Stomach smooth muscle (tissue), 2 donors: ENCODE measurements around the gene STON2.

ENCODE experiments used
- H3K27ac ChIP-seq: one replicate; pipeline ENCODE4 v1.7.0; 2013; ENCODE audit warnings: mild to moderate bottlenecking, low read length, inconsistent platforms
- H3K27me3 ChIP-seq, 2 donors: one replicate each; pipeline ENCODE4 v1.7.0; 2013; ENCODE audit warnings: low read length in 2 of 2; ENCODE audit not compliant: insufficient read depth in 2 of 2, control insufficient read depth in 1 of 2
- H3K36me3 ChIP-seq, 2 donors: one replicate each; pipeline ENCODE4 v1.7.0; 2013; ENCODE audit warnings: low read length in 2 of 2; ENCODE audit not compliant: control insufficient read depth in 2 of 2, insufficient read depth in 2 of 2
- H3K4me1 ChIP-seq: one replicate; pipeline ENCODE4 v1.7.0; 2013; ENCODE audit warnings: low read length; ENCODE audit not compliant: control insufficient read depth, insufficient read depth
- H3K4me3 ChIP-seq, 2 donors: one replicate each; pipeline ENCODE4 v1.7.0; 2013; ENCODE audit warnings: low read length in 2 of 2
- H3K9ac ChIP-seq, 2 donors: one replicate each; pipeline ENCODE4 v1.7.0; 2013; ENCODE audit warnings: low read length in 2 of 2, mild to moderate bottlenecking in 1 of 2
- H3K9me3 ChIP-seq, 2 donors: one replicate each; pipeline ENCODE4 v1.7.0; 2013; ENCODE audit warnings: low read length in 2 of 2; ENCODE audit not compliant: control insufficient read depth in 2 of 2
- donor health status: healthy.
- donor health status: Pancreatic carcinoma.

Gene STON2

DNA sequence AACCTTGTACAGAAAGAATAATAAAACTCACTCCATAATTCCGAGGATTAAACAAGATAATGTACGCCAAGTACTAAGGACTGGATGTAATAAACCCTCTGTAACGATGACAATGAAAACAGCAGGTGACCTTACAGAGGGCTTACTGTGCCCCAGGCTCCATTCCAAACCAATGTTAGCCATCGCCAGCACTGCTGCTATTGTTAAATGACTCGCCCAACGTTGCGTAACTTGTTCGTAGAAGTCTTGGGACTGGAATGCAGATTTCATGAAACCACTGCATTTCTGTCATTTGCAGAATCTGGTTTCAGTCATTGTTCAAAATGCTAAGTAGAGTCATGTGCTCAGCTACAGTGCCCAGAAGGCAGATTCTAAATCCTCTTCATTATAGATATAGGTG, 728 bp upstream of the STON2 start:
- H3K4me3 ChIP-seq, result no peak overlapping the region

DNA sequence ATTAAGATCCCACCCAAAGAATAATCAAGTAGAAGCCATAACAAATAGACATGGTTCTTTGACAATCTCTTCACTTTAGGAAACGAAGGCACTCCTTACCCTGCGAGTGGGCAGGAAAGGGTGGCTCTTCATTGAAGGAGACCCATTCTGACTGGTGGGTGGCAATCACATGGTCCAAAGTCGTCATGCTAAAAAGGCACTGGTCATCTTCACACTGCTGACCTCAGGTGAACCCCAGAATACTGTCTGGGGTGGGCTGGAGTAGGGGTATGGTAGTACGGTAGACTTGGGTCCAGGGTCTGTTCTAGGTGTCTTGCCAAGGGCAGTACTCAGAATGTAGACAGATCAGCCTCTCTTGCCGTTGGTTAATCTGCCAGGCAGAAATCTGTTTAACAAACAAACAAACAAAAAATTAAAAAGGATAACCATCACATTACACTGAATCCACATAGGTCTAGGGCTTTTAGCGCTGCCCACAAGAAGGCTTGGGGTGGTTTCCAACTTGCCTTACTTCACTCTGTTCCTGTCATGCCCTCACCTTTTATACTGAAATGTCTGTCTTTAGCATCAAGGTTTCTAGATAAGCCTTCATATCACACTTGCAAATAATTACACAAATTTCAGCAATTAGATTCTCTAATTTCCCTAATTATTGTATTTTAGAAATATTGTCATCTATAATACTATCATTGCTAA, 1.8 kb downstream of the STON2 start:
- H3K36me3 ChIP-seq, result no peaks in the 10 kb centered on the region
- no peak overlapping the region for H3K27ac ChIP-seq
- no peak overlapping the region for H3K4me3 ChIP-seq
- no peaks in the 10 kb centered on the region for H3K27me3 ChIP-seq
- peaks cover 0 to 6% of the 10 kb centered on the region in 2 donors for H3K9me3 ChIP-seq
- no peak overlapping the region for H3K9ac ChIP-seq
- no peaks in the 10 kb centered on the region for H3K4me1 ChIP-seq

More for the DNA sequence above, 728 bp upstream of the STON2 start:
- Histone ChIP-seq H3K4me1 (no peaks in the 10 kb centered on the region), H3K27ac (no peak overlapping the region), H3K9ac (no peak overlapping the region), H3K9me3 (no peaks in the 10 kb centered on the region), H3K36me3 (no peaks in the 10 kb centered on the region), H3K27me3 (no peaks in the 10 kb centered on the region)

- Histone ChIP-seq H3K36me3 (no peaks in the 10 kb centered on the region), H3K4me1 (no peaks in the 10 kb centered on the region), H3K27ac (no peak overlapping the region), H3K4me3 (no peak overlapping the region), H3K27me3 (no peaks in the 10 kb centered on the region), H3K9me3 (peaks cover 0 to 6% of the 10 kb centered on the region in 2 donors), H3K9ac (no peak overlapping the region)
Measured at GRCh38 chr14:81396113-81396512, 4.0 kb downstream of the STON2 start.

DNA sequence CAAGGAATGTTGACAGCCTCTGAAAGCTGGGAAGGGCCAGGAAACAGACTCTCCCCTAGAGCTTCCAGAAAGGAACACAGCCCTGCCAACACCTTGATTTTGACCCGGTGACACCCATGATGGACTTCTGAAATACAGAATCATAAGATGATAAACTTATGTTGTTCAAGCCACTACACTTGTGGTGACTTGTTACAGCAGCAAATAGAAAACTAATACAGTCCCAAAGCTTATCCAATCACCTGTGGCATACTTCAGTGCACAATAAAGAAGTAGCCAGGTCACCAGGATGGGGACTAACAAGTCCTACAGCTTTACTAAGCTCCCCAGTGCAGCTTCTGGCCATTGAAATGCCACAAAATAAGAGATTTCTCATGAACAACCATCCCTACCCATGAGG, 5.4 kb downstream of the STON2 start:
- Histone ChIP-seq H3K9me3 (peaks cover 0 to 6% of the 10 kb centered on the region in 2 donors), H3K4me3 (no peak overlapping the region), H3K27me3 (no peaks in the 10 kb centered on the region), H3K9ac (no peak overlapping the region), H3K27ac (no peak overlapping the region), H3K36me3 (no peaks in the 10 kb centered on the region), H3K4me1 (no peaks in the 10 kb centered on the region)

DNA sequence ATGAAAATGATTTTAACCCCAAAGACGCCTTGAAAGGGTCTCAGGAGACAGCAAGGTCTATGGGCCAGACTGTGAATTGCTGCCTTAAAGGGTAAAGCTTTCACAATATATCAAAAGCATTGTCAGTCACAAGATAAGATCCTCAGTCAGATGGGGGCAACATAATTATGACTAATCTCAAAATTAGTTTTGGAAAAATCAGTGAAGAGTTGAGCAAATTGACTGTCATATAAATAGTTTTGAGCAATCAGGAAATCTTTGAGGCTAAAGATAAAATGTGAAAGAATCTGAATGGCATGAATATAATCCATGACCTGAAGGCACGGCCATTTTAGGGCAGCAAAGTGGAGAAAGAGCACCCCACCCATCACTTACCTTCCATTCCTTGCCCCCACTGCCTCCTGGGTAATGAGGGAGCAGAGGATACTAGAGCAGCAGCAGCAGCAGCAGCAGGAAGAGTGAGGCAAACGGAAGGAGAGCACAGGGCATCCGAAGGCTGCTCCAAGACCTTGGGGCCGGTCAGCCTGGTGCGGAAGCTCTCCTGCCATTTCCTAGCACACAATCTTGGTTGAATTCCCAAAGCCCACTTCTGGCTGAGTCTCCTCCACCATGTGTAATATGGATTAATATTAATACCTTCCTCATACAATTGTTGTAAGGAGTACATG, 7.0 kb downstream of the STON2 start:
- H3K27me3 ChIP-seq, result no peaks in the 10 kb centered on the region
- H3K27ac ChIP-seq, result no peak overlapping the region
- H3K4me1 ChIP-seq, result no peaks in the 10 kb centered on the region
- H3K36me3 ChIP-seq, result no peaks in the 10 kb centered on the region
- H3K4me3 ChIP-seq, result no peak overlapping the region
- peaks cover 0 to 6% of the 10 kb centered on the region in 2 donors for H3K9me3 ChIP-seq
- no peak overlapping the region for H3K9ac ChIP-seq

GRCh38 chr14:81392052-81392451, 8.1 kb downstream of the STON2 start:
- H3K4me3 ChIP-seq, result no peak overlapping the region
- no peaks in the 10 kb centered on the region for H3K36me3 ChIP-seq
- no peaks in the 10 kb centered on the region for H3K27me3 ChIP-seq
- H3K9ac ChIP-seq, result no peak overlapping the region
- peaks cover 0 to 6% of the 10 kb centered on the region in 2 donors for H3K9me3 ChIP-seq
- H3K27ac ChIP-seq, result no peak overlapping the region
- H3K4me1 ChIP-seq, result no peaks in the 10 kb centered on the region

DNA sequence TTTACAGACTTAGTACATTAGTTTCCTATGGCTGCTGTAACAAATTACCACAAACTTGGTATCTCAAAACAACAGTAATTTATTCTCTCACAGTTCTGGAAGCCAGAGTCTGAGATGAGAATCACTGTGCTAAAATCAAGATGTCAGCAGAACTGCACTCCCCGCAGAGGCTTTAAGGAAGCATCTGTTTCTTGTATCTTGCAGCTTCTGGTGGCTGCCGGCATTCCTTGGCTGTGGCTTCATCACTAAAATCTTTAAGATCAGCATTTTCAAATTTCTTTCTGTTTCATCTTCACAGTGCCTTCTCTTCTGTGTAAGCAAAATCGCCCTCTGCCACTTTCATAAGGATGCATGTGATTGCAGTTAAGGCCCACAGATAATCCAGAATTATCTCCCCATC, 9.4 kb downstream of the STON2 start:
- Histone ChIP-seq H3K9me3 (peaks cover 0 to 6% of the 10 kb centered on the region in 2 donors), H3K4me3 (no peak overlapping the region), H3K4me1 (no peaks in the 10 kb centered on the region), H3K9ac (no peak overlapping the region), H3K27me3 (no peaks in the 10 kb centered on the region), H3K36me3 (no peaks in the 10 kb centered on the region), H3K27ac (no peak overlapping the region)

DNA sequence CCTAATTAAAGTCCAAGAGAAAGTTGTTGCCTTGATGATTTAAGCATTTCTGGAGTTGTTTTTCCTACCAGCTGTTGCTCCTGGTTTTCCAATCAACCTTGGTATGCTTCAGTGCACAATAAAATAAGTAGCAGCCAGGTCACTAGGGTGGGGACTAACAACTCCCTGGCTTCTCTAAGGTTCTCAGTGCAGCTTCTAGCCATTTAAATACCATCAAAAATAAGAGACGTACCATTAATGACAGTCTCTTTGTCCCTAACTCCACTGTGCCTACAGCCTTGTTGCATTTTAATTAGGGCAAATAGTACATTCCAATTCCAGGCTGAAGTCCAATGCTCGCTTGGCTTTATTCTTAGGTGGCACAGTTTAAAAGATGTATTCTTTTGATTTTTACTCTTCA, 11.8 kb downstream of the STON2 start:
- no peaks in the 10 kb centered on the region for H3K4me1 ChIP-seq
- H3K9me3 ChIP-seq, result no peaks in the 10 kb centered on the region
- no peaks in the 10 kb centered on the region for H3K36me3 ChIP-seq
- H3K4me3 ChIP-seq, result no peak overlapping the region
- no peaks in the 10 kb centered on the region for H3K27me3 ChIP-seq
- no peak overlapping the region for H3K27ac ChIP-seq
- no peak overlapping the region for H3K9ac ChIP-seq

DNA sequence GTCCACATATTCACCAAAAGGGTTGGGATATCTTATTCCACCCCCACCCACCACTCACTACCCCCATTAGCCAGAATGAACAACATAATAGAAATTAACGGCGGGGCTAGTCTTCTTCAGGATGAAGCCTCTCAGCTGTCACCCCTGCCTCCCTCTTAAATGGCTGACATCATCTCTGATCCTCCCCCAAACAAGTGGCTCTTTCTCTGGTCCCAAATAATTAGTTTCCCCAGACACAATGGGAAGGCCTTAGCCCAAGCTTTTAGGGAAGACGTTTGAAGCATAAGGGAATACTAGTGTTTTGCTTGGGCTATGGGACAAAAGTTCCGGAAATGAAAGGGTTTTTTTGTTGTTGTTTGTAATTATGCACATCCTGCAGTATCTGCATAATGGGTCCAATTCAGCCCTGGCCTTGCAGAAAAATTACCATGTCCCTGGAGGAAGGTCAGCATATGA, 13.8 kb downstream of the STON2 start:
- H3K4me3 ChIP-seq, result no peak overlapping the region
- H3K27ac ChIP-seq, result no peak overlapping the region
- H3K36me3 ChIP-seq, result no peaks in the 10 kb centered on the region
- H3K27me3 ChIP-seq, result no peaks in the 10 kb centered on the region
- H3K4me1 ChIP-seq, result no peaks in the 10 kb centered on the region
- H3K9me3 ChIP-seq, result no peaks in the 10 kb centered on the region
- H3K9ac ChIP-seq, result no peak overlapping the region

GRCh38 chr14:81385886-81386285, 14.2 kb downstream of the STON2 start:
- Histone ChIP-seq H3K4me1 (no peaks in the 10 kb centered on the region), H3K36me3 (no peaks in the 10 kb centered on the region), H3K4me3 (no peak overlapping the region), H3K27ac (no peak overlapping the region), H3K27me3 (no peaks in the 10 kb centered on the region), H3K9ac (no peak overlapping the region), H3K9me3 (no peaks in the 10 kb centered on the region)

DNA sequence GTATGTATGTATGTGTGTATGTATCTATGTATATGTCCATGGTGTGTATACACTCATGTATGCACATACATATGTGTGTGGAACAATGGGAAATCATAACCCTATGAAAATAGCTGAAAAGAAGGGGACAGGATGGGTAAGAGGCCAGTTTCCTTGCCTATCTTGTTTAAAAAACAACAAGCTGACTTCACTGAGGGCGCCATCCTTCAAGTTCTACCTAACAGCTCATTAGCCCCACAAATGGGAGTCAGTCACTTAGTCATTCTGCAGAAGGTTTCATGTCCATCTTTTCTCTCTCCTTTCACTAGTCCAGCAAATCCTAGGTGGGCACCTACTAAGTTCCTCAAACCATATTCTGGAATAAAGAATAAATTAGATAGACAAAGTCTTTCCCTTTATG, 14.7 kb downstream of the STON2 start:
- Histone ChIP-seq H3K36me3 (no peaks in the 10 kb centered on the region), H3K9ac (no peak overlapping the region), H3K27me3 (no peaks in the 10 kb centered on the region), H3K4me3 (no peak overlapping the region), H3K4me1 (no peaks in the 10 kb centered on the region), H3K9me3 (no peaks in the 10 kb centered on the region), H3K27ac (no peak overlapping the region)
